ENCODE measurements around the gene DCAF8L2. TPM values are rescaled to one million over a fixed set of nuclear protein-coding genes. Genes with fewer than 3 reads are reported as not detected.

The DCAF8L2 gene
- total RNA-seq, 4 donors from 2014 or later, result not detected

DNA sequence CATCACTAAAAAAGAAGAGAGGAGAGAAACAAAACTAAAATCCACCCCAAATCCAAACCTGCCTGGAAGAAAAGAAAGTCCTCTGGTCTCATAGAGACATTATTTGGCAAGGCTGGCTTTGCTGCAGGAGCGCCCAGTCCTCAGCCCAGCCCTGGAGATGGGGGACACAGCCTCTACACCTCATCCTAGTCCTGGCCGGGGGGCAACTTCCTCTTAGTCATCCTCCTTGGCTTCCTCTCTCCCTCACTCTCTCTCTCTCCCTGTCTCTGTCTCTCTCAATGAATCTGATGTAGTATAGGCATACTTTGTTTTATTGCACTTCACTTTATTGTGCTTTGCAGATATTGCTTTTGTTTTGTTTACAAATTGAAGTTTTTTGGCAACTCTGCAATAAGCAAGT, 161.8 kb downstream of the DCAF8L2 start:
- H3K4me3 ChIP-seq, result no peak overlapping the region
- TF ChIP-seq, protein P1, sequence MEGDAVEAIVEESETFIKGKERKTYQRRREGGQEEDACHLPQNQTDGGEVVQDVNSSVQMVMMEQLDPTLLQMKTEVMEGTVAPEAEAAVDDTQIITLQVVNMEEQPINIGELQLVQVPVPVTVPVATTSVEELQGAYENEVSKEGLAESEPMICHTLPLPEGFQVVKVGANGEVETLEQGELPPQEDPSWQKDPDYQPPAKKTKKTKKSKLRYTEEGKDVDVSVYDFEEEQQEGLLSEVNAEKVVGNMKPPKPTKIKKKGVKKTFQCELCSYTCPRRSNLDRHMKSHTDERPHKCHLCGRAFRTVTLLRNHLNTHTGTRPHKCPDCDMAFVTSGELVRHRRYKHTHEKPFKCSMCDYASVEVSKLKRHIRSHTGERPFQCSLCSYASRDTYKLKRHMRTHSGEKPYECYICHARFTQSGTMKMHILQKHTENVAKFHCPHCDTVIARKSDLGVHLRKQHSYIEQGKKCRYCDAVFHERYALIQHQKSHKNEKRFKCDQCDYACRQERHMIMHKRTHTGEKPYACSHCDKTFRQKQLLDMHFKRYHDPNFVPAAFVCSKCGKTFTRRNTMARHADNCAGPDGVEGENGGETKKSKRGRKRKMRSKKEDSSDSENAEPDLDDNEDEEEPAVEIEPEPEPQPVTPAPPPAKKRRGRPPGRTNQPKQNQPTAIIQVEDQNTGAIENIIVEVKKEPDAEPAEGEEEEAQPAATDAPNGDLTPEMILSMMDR (IDR thresholded peaks at IDR 0.05), result no peak
- TF ChIP-seq POLR2A (IDR thresholded peaks at IDR 0.05), result no peak
- no peak overlapping the region for H3K27ac ChIP-seq
- 35 to 44% methylated on average over 2 of the region's 2 CpGs for WGBS, 2 donors
- no peak for DNase-seq
- no peaks in the 10 kb centered on the region for H3K27me3 ChIP-seq
- H3K9me3 ChIP-seq, result no peaks in the 10 kb centered on the region
- intact Hi-C loops (cut with DNase I), result no loop called here
- no peaks in the 10 kb centered on the region for H3K36me3 ChIP-seq
- H3K4me1 ChIP-seq, result no peaks in the 10 kb centered on the region

GRCh38 chrX:27765718-27766117, 175.6 kb downstream of the DCAF8L2 start:
- Histone ChIP-seq H3K27ac (no peak overlapping the region), H3K4me1 (no peaks in the 10 kb centered on the region), H3K4me3 (no peak overlapping the region), H3K36me3 (no peaks in the 10 kb centered on the region), H3K27me3 (no peaks in the 10 kb centered on the region), H3K9me3 (no peaks in the 10 kb centered on the region)
- WGBS, 2 donors, result 74 to 80% methylated on average over 7 to 12 of the region's 12 CpGs
- intact Hi-C loops (cut with DNase I), result no loop called here
- TF ChIP-seq, protein P1 (IDR thresholded peaks at IDR 0.05), result no peak
- no peak for TF ChIP-seq POLR2A (IDR thresholded peaks at IDR 0.05)
- DNase-seq, result no peak

DNA sequence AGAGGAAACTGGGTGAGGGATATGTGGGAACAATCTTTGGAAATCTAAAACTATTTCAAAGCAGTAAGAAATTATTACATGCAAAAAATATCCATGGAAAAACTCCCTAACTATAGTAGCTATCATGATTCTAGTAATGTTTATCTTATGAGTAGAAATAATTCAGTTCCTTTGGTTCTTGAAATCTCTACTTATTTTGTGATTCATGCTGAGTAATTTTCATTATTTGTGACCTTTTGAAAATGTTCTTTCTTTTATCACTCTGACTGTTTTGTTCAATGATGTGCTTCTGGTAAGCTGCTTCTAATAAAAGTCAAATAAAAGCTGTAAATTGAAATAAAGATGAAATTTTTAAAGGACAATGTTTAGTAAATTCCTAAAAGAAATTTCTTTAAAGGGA, 177.2 kb downstream of the DCAF8L2 start:
- Histone ChIP-seq H3K4me1 (no peaks in the 10 kb centered on the region), H3K4me3 (no peak overlapping the region), H3K27me3 (no peaks in the 10 kb centered on the region), H3K36me3 (no peaks in the 10 kb centered on the region), H3K9me3 (no peaks in the 10 kb centered on the region), H3K27ac (no peak overlapping the region)
- no peak for DNase-seq
- intact Hi-C loops (cut with DNase I), result no loop called here
- TF ChIP-seq POLR2A (IDR thresholded peaks at IDR 0.05), result no peak
- TF ChIP-seq, protein P1 (IDR thresholded peaks at IDR 0.05), result no peak

GRCh38 chrX:27775984-27776383, 185.8 kb downstream of the DCAF8L2 start:
- H3K9me3 ChIP-seq, result no peaks in the 10 kb centered on the region
- no peaks in the 10 kb centered on the region for H3K4me1 ChIP-seq
- H3K36me3 ChIP-seq, result no peaks in the 10 kb centered on the region
- TF ChIP-seq, protein P1 (IDR thresholded peaks at IDR 0.05), result no peak
- TF ChIP-seq POLR2A (IDR thresholded peaks at IDR 0.05), result no peak
- intact Hi-C loops (cut with DNase I), result no loop called here
- DNase-seq, result no peak
- H3K27ac ChIP-seq, result no peak overlapping the region
- no peaks in the 10 kb centered on the region for H3K27me3 ChIP-seq
- 69 to 71% methylated on average over 2 of the region's 2 CpGs for WGBS, 2 donors
- no peak overlapping the region for H3K4me3 ChIP-seq

GRCh38 chrX:27796640-27797257, 206.6 kb downstream of the DCAF8L2 start:
- Histone ChIP-seq H3K4me1 (no peaks in the 10 kb centered on the region), H3K9me3 (no peaks in the 10 kb centered on the region), H3K27ac (no peak overlapping the region), H3K36me3 (no peaks in the 10 kb centered on the region), H3K27me3 (no peaks in the 10 kb centered on the region), H3K4me3 (no peak overlapping the region)
- 65 to 86% methylated on average over 6 of the region's 6 CpGs for WGBS, 2 donors
- intact Hi-C loops (cut with DNase I), result no loop called here
- DNase-seq, result no peak
- no peak for TF ChIP-seq POLR2A (IDR thresholded peaks at IDR 0.05)
- TF ChIP-seq, protein P1 (IDR thresholded peaks at IDR 0.05), result no peak

Measured in esophagus squamous epithelium (tissue), 5 donors.